ENCODE data around the gene FAM83G. TPM values are rescaled to one million over a fixed set of nuclear protein-coding genes. Genes with fewer than 3 reads are reported as not detected.

The FAM83G gene
- total RNA-seq, 2 donors from 2014 or later: 10.9 to 11.3 TPM

DNA sequence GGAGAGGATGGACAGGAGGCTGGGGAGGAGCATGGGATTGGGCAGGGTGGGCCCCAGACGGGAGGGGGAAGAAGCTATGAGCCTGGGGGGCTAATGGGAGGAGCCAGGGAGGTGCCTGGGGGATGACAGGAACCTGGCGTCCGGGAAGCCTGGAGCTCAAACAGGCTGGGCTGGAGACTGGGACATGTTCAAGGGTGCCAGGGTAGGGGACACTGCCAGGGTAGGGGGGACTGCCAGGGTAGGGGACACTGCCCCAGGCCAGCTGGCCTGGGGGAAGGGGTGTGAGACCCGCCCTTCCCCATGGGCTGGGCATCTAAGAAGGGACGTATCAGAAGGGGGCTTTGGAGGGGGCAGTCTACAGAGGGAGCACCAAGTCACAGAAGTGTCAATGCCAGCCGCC lies 7.0 kb upstream of the FAM83G start:
- no peak overlapping the region for H3K27ac Mint-ChIP-seq
- ATAC-seq (replicated peaks in 1 of 2) (no peak), DNase-seq (no peak)
- H3K9me3 Mint-ChIP-seq: no peaks in the 10 kb centered on the region
- H3K4me3 Mint-ChIP-seq: no peak overlapping the region
- no peaks in the 10 kb centered on the region for H3K4me1 Mint-ChIP-seq (ENCODE audit: low read depth)
- H3K27me3 Mint-ChIP-seq (ENCODE audit: low read depth): no peaks in the 10 kb centered on the region
- no peaks in the 10 kb centered on the region for H3K36me3 Mint-ChIP-seq (ENCODE audit: insufficient read depth in 2 of 2)

DNA sequence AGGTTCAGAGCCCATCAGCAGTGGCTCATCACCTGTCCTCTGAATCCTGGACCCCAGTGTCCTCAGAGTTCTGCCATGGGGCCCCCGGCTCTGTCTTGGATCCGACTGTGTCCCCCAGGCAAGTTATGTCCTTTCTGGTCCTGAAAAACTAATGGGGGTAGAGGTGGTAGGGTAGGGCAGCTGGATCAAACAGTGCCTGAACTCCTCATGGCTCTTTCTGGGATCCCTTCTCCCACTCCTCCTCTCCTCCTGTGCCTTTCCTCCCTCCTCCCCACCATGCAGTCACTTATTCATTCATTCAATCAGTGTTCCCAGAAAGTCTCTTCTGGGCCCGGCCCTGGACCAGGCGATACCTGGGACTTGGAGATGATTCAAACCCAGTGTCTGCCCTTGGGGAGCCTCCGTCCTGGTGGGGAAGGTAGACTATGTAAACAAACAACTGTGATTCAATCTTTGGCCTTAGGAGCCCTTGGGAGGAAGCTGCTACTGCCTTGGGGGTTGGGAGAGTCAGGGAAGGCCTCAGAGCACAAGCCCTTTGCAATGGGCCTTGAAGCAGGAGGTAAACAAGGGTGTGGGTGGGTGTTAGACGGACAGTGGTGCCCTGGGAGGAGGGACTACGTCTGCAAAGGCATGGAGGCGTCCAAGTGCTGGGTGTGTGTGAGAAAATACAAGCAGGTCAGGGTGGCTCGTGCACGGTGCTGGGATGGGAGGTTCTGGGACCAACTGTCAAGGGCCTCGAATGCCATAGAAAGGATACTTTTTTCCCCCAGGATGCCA lies 6.4 kb upstream of the FAM83G start:
- Mint-ChIP-seq H3K9me3 (no peaks in the 10 kb centered on the region), H3K36me3 (ENCODE audit: insufficient read depth in 2 of 2) (no peaks in the 10 kb centered on the region), H3K27ac (no peak overlapping the region), H3K27me3 (ENCODE audit: low read depth) (no peaks in the 10 kb centered on the region), H3K4me3 (no peak overlapping the region), H3K4me1 (ENCODE audit: low read depth) (no peaks in the 10 kb centered on the region)
- no peak for DNase-seq
- no peak for ATAC-seq (replicated peaks in 1 of 2)

- Mint-ChIP-seq H3K4me3 (no peak overlapping the region), H3K4me1 (ENCODE audit: low read depth) (peaks cover under 1% of the 10 kb centered on the region), H3K27me3 (ENCODE audit: low read depth) (no peaks in the 10 kb centered on the region), H3K36me3 (ENCODE audit: insufficient read depth in 2 of 2) (no peaks in the 10 kb centered on the region), H3K9me3 (no peaks in the 10 kb centered on the region), H3K27ac (no peak overlapping the region)
- ATAC-seq (replicated peaks in 1 of 2) (no peak), DNase-seq (no peak)
These were observed 5.4 kb upstream of the FAM83G start for GRCh38 chr17:19009970-19010369.

DNA sequence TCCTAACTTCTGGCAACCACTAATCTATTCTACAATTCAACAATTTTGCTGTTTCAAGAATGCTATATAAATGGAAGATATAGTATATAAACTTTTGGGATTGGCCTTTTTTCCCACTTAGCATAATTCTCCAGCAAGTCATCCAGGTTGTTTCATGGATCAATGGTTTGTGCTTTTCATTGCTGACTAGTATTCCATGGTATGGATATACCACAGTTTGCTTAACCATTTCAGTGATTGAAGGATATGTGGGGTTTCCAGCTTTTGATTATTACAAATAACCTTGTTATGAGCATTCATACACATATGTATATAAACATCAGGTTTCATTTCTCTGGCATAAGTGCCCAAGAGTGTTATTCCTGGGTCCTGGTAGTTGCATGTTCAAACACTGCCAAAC lies 2.1 kb upstream of the FAM83G start:
- no peak overlapping the region for H3K4me3 Mint-ChIP-seq
- no peaks in the 10 kb centered on the region for H3K27me3 Mint-ChIP-seq (ENCODE audit: low read depth)
- H3K27ac Mint-ChIP-seq: no peak overlapping the region
- peaks cover 0 to 6% of the 10 kb centered on the region in 2 donors for H3K36me3 Mint-ChIP-seq (ENCODE audit: insufficient read depth in 2 of 2)
- DNase-seq (no peak), ATAC-seq (replicated peaks in 1 of 2) (no peak)
- no peaks in the 10 kb centered on the region for H3K9me3 Mint-ChIP-seq
- H3K4me1 Mint-ChIP-seq (ENCODE audit: low read depth): peaks cover 20% of the 10 kb centered on the region

- H3K27me3 Mint-ChIP-seq (ENCODE audit: low read depth): no peaks in the 10 kb centered on the region
- no peak overlapping the region for H3K4me3 Mint-ChIP-seq
- ATAC-seq (replicated peaks in 1 of 2): no peak
- H3K4me1 Mint-ChIP-seq (ENCODE audit: low read depth): peaks cover 27% of the 10 kb centered on the region
- no peaks in the 10 kb centered on the region for H3K9me3 Mint-ChIP-seq
- H3K36me3 Mint-ChIP-seq (ENCODE audit: insufficient read depth in 2 of 2): peaks cover 0 to 6% of the 10 kb centered on the region in 2 donors
- no peak overlapping the region for H3K27ac Mint-ChIP-seq
- no peak for DNase-seq
These were observed 1.3 kb upstream of the FAM83G start for GRCh38 chr17:19005789-19006430.

DNA sequence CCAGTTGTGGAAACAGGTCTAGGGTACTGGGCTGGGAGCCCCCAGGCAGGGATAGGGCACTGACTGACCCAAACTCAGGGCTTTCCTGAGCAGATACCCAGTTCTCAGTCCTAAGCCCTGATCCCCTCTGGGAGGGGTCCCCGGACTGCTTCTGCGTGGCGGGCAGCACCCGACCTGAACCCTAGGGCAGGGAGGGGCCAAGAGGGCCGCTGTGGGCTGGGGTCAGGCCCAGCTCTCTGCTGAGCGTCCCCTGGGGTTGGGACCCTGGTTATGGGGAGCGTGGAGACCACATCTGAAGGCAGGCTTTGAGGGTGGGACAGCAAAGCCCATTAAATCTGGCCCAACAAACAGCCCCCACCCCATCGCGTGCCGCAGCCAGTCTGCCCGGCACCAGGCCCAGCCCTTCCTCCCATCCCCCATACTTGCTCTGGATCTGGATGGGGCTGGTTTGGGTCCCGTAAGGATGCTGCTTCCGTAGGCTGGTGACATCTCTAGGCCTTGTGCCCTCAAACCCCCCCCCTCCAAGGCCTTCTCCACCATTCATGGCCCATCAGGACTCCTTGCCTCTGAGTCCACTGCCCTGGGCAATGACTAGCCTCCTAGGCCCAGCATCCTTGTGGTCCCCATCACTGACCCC lies 691 bp upstream of the FAM83G start:
- no peaks in the 10 kb centered on the region for H3K9me3 Mint-ChIP-seq
- no peaks in the 10 kb centered on the region for H3K27me3 Mint-ChIP-seq (ENCODE audit: low read depth)
- no peak for ATAC-seq (replicated peaks in 1 of 2)
- no peak overlapping the region for H3K27ac Mint-ChIP-seq
- no peak for DNase-seq
- peaks cover 31% of the 10 kb centered on the region for H3K4me1 Mint-ChIP-seq (ENCODE audit: low read depth)
- H3K4me3 Mint-ChIP-seq: peak overlapping the region; percentile 74 to 80
- peaks cover 0 to 6% of the 10 kb centered on the region in 2 donors for H3K36me3 Mint-ChIP-seq (ENCODE audit: insufficient read depth in 2 of 2)

DNA sequence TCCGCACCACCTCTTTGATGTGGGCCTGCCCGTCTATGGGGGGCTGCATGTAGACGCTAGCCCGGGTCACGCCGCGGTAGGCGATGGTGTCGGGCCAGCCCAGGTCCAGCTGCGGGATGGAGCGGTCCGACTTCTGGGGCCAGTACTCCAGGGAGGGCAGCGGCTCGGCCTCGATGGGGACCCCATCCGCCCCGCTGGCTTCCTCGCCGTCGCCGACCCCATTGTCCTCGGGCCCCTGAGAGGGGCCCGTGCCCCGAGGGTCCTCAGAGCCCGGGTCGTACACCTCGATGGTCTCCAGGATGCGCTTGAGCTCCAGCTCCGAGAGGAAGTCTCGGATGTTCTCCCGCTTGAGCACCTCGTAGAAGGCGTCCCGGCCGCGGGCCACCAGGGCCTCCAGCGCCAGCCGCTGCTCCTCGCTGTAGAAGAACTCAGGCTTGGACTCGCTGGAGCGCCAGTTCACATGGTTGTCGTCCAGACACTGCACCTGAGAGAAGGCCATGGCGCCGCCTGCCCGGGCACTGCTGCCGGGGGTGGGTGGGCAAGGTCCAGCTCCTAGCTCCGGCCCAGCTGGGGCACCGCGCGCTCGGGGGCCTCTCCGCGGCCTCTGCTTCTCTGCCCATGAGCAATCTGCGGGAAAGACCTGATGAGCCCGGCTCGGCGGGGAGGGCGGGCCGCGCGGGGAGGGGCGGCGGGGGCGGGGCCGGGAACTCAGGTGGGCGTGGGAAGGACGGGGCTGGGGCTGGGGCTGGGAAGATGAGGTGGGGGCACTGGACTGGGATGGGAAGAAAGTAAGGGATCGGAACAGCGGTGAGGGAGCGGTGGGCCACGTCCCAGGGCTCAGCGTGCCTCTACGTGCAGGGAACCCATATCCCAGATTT lies 782 bp downstream of the FAM83G start:
- peak overlapping the region; percentile 88 for H3K27ac Mint-ChIP-seq
- H3K36me3 Mint-ChIP-seq (ENCODE audit: insufficient read depth in 2 of 2): peaks cover 0 to 6% of the 10 kb centered on the region in 2 donors
- H3K4me3 Mint-ChIP-seq: peak overlapping the region; percentile 81 to 89
- H3K9me3 Mint-ChIP-seq: no peaks in the 10 kb centered on the region
- peak; percentile 53 to 55 for DNase-seq
- ATAC-seq (replicated peaks in 1 of 2): peak; percentile 37 to 44
- H3K4me1 Mint-ChIP-seq (ENCODE audit: low read depth): peaks cover 31% of the 10 kb centered on the region
- no peaks in the 10 kb centered on the region for H3K27me3 Mint-ChIP-seq (ENCODE audit: low read depth)

DNA sequence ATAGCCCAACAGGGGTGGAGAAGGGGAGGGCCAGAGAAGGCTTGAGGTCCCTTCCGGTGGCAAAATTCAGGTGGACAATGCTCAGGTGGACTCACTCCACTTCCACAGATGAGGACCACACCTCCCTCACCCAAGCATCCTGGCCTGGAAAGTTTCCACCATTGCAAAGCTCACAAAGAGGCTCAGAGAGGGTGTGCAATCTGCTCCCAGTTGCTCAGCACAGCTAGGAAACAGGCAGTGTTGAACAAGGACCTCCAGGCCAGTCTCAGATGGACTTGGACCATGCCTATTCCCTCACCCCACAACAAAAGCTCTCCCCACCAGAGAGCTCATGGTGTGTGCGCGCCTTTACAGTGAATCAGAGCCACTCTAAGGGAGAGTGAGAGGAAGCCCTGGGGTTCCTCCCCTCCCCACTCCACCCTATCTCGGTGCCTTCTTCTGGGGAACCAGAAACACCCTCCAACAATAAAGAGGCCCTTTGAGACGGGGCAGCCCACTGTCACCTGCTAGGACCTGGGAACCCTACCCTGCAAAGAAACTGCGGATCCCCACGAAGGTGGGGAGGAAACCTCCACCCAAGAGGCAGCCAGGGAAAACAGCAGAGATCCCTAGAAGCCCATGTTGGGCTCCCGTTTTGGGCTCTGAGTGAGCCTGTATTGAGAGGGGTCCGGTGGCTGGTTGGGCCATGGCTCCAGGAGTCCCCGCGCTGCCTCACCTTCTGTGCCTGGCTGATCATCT lies 1.6 kb downstream of the FAM83G start:
- ATAC-seq (replicated peaks in 1 of 2) (no peak), DNase-seq (no peak)
- H3K4me1 Mint-ChIP-seq (ENCODE audit: low read depth): peaks cover 31% of the 10 kb centered on the region
- peaks cover 0 to 6% of the 10 kb centered on the region in 2 donors for H3K36me3 Mint-ChIP-seq (ENCODE audit: insufficient read depth in 2 of 2)
- H3K27me3 Mint-ChIP-seq (ENCODE audit: low read depth): no peaks in the 10 kb centered on the region
- H3K9me3 Mint-ChIP-seq: no peaks in the 10 kb centered on the region
- peak overlapping the region; percentile 81 to 89 for H3K4me3 Mint-ChIP-seq
- H3K27ac Mint-ChIP-seq: no peak overlapping the region

DNA sequence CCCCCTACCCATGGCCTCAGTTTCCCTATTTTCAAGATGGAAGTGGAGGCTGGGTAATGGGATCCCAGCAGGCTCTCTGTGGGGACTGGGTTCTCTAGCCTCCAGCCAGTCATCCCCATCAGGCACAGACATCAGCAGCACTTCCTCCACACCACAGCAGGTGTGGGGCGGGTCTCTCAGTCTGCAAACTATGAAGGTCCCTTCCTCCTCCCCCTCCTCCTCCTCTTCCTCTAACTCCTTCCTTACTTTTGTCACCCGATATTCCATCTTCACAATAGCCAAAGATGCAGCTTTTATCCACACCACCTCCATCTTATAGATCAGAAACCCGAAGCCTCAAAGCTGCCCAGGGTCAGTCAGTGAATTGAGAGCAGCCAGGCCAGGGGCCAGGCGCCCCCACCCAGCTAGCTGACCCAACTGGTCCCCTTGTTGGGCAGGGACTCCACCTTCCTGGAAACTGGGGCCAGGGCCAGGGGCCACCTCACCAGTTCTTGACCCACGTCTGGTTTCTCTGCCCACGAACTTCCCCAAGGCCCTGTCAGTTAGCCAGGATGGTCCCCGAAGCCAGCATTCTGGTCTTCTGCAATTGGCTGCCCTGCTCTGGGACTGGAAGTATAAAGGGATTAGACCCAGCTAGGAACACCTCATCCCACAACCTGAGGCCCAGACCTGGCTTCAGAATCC lies 2.5 kb downstream of the FAM83G start:
- H3K36me3 Mint-ChIP-seq (ENCODE audit: insufficient read depth in 2 of 2): peaks cover 0 to 8% of the 10 kb centered on the region in 2 donors
- H3K4me3 Mint-ChIP-seq: peak overlapping the region; percentile 81 to 89

GRCh38 chr17:19000531-19001325 lies 3.8 kb downstream of the FAM83G start:
- peaks cover 31% of the 10 kb centered on the region for H3K4me1 Mint-ChIP-seq (ENCODE audit: low read depth)
- DNase-seq: no peak
- H3K4me3 Mint-ChIP-seq: no peak overlapping the region
- peaks cover 0 to 4% of the 10 kb centered on the region in 2 donors for H3K9me3 Mint-ChIP-seq
- no peak overlapping the region for H3K27ac Mint-ChIP-seq
- peaks cover 4 to 15% of the 10 kb centered on the region in 2 donors for H3K36me3 Mint-ChIP-seq (ENCODE audit: insufficient read depth in 2 of 2)
- ATAC-seq (replicated peaks in 1 of 2): no peak
- H3K27me3 Mint-ChIP-seq (ENCODE audit: low read depth): no peaks in the 10 kb centered on the region

More for the DNA sequence above, 2.5 kb downstream of the FAM83G start:
- Mint-ChIP-seq H3K9me3 (no peaks in the 10 kb centered on the region), H3K4me1 (ENCODE audit: low read depth) (peaks cover 31% of the 10 kb centered on the region), H3K27me3 (ENCODE audit: low read depth) (no peaks in the 10 kb centered on the region), H3K27ac (peak overlapping the region; percentile 8)
- ATAC-seq (replicated peaks in 1 of 2) (no peak), DNase-seq (no peak)

- DNase-seq (no peak), ATAC-seq (replicated peaks in 1 of 2) (no peak)
- H3K9me3 Mint-ChIP-seq: peaks cover 4 to 8% of the 10 kb centered on the region in 2 donors
- H3K27ac Mint-ChIP-seq: no peak overlapping the region
- peaks cover 30% of the 10 kb centered on the region for H3K4me1 Mint-ChIP-seq (ENCODE audit: low read depth)
- no peak overlapping the region for H3K4me3 Mint-ChIP-seq
- peaks cover 9 to 23% of the 10 kb centered on the region in 2 donors for H3K36me3 Mint-ChIP-seq (ENCODE audit: insufficient read depth in 2 of 2)
- no peaks in the 10 kb centered on the region for H3K27me3 Mint-ChIP-seq (ENCODE audit: low read depth)
These were observed 4.7 kb downstream of the FAM83G start for GRCh38 chr17:18999911-19000310.

All from activated T-cell treated with anti-CD3 and anti-CD28 coated beads, Interleukin-2, amount 50 U/mL, for 72 hours (primary cell).